Measurements from ENCODE around the gene APBA1. TPM values are rescaled to one million over a fixed set of nuclear protein-coding genes. Genes with fewer than 3 reads are reported as not detected.

APBA1 gene
- total RNA-seq, 1 experiment from 2014 or later: 0.34 TPM

- Mint-ChIP-seq H3K4me3 (ENCODE audit: unreplicated experiment) (no peak overlapping the region), H3K27me3 (ENCODE audit: insufficient read depth, unreplicated experiment) (no peaks in the 10 kb centered on the region), H3K36me3 (ENCODE audit: insufficient read depth, unreplicated experiment) (no peaks in the 10 kb centered on the region), H3K9me3 (ENCODE audit: unreplicated experiment) (no peaks in the 10 kb centered on the region), H3K27ac (ENCODE audit: unreplicated experiment) (no peak overlapping the region), H3K4me1 (ENCODE audit: low read depth, unreplicated experiment) (no peaks in the 10 kb centered on the region)
- no peak overlapping the region for H3K4me3 ChIP-seq (ENCODE audit: low read depth, low read length)
- no TSS peak for BruUV-seq (replicated peaks)
- TF ChIP-seq, protein P1, sequence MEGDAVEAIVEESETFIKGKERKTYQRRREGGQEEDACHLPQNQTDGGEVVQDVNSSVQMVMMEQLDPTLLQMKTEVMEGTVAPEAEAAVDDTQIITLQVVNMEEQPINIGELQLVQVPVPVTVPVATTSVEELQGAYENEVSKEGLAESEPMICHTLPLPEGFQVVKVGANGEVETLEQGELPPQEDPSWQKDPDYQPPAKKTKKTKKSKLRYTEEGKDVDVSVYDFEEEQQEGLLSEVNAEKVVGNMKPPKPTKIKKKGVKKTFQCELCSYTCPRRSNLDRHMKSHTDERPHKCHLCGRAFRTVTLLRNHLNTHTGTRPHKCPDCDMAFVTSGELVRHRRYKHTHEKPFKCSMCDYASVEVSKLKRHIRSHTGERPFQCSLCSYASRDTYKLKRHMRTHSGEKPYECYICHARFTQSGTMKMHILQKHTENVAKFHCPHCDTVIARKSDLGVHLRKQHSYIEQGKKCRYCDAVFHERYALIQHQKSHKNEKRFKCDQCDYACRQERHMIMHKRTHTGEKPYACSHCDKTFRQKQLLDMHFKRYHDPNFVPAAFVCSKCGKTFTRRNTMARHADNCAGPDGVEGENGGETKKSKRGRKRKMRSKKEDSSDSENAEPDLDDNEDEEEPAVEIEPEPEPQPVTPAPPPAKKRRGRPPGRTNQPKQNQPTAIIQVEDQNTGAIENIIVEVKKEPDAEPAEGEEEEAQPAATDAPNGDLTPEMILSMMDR (IDR thresholded peaks at IDR 0.05; ENCODE audit: insufficient read depth in 1 of 2, low read depth in 1 of 2, low read length in 1 of 2, severe bottlenecking in 1 of 2, unreplicated experiment in 1 of 2): no peak
- no peaks in the 10 kb centered on the region for H3K36me3 ChIP-seq (ENCODE audit: control insufficient read depth, insufficient read depth, low read length)
- POLR2A ChIA-PET: no interaction called here
- no peaks in the 10 kb centered on the region for H3K9me3 ChIP-seq
- DNase-seq: peak in 1 of 2 experiments; percentile 0
- H3K4me1 ChIP-seq: no peaks in the 10 kb centered on the region
- intact Hi-C loops (cut with micrococcal nuclease; ENCODE audit: unreplicated experiment): no loop called here
- CTCF ChIA-PET: no interaction called here
- no peaks in the 10 kb centered on the region for H3K27me3 ChIP-seq (replicated peaks; ENCODE audit: control insufficient read depth, insufficient read depth, low read length)
These were observed 125.9 kb downstream of the APBA1 start for GRCh38 chr9:69546265-69546664.

DNA sequence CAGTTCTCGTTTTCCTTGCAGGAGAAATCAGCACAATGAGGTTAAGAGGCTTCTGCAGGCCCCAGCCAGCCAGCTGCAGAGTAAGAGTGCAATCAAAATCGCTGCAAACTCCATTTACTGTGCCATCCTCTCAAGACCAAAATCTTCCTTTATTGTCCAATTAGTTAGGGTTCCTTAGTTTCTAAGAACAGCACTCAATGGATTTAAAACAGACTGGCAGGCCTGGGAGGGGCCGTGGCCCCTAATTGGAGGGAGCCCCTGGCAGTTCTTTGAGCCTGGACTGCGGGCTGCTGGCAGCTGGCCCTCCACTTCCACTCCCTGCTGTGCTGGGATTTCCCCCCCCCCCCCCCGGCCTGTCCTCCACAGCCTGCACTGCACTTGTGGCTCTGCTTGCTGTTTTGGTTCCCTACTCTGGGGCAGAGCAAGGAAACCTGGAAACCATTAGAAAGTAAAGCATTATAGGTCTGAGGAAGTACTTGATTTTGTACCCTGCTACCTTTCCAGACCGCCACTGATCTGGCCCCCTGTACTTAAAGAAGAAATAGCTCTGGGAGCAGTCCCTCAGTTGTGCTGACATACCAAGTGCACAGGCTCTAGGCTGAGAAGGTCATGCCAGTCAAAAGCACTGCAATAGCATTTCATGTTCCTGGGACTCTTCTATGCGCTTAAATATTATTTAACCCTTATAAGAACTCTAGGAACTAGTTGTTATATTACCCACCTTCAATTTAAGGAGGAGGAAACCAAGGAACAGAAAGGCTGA is 129.0 kb downstream of the APBA1 start:
- no peaks in the 10 kb centered on the region for H3K4me1 ChIP-seq
- H3K27me3 Mint-ChIP-seq (ENCODE audit: insufficient read depth, unreplicated experiment): peaks cover 5% of the 10 kb centered on the region
- H3K4me3 ChIP-seq (ENCODE audit: low read depth, low read length): no peak overlapping the region
- no peaks in the 10 kb centered on the region for H3K36me3 ChIP-seq (ENCODE audit: control insufficient read depth, insufficient read depth, low read length)
- TF ChIP-seq, protein P1 (IDR thresholded peaks at IDR 0.05; ENCODE audit: insufficient read depth in 1 of 2, low read depth in 1 of 2, low read length in 1 of 2, severe bottlenecking in 1 of 2, unreplicated experiment in 1 of 2): no peak
- BruUV-seq (replicated peaks): no TSS peak
- H3K4me3 Mint-ChIP-seq (ENCODE audit: unreplicated experiment): no peak overlapping the region
- H3K9me3 Mint-ChIP-seq (ENCODE audit: unreplicated experiment): no peaks in the 10 kb centered on the region
- intact Hi-C loops (cut with micrococcal nuclease; ENCODE audit: unreplicated experiment): no loop called here
- no peak overlapping the region for H3K27ac Mint-ChIP-seq (ENCODE audit: unreplicated experiment)
- no peak for DNase-seq
- ChIA-PET CTCF (no interaction called here), POLR2A (no interaction called here)
- no peaks in the 10 kb centered on the region for H3K36me3 Mint-ChIP-seq (ENCODE audit: insufficient read depth, unreplicated experiment)
- H3K27me3 ChIP-seq (replicated peaks; ENCODE audit: control insufficient read depth, insufficient read depth, low read length): no peaks in the 10 kb centered on the region
- no peaks in the 10 kb centered on the region for H3K4me1 Mint-ChIP-seq (ENCODE audit: low read depth, unreplicated experiment)
- no peaks in the 10 kb centered on the region for H3K9me3 ChIP-seq

DNA sequence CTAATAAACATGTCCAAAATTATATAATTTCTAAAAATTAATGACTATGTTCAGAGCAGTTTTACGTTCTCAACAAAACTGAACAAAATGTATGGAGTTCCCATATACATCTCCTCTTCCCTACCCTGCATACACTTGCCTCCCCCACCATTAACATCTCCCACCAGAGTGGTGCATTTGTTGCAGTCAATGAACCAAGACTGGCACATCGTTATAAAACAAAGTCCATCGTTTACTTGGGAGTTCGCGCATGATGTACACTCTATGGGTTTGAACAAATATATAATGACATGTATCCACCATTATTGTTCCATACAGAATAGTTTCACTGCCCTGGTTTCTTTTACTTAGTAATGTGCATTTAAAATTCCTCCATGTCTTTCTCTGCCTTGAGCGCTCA is 130.1 kb downstream of the APBA1 start:
- no peaks in the 10 kb centered on the region for H3K4me1 ChIP-seq
- H3K9me3 Mint-ChIP-seq (ENCODE audit: unreplicated experiment): no peaks in the 10 kb centered on the region
- H3K4me3 Mint-ChIP-seq (ENCODE audit: unreplicated experiment): no peak overlapping the region
- DNase-seq: no peak
- H3K4me3 ChIP-seq (ENCODE audit: low read depth, low read length): no peak overlapping the region
- H3K36me3 ChIP-seq (ENCODE audit: control insufficient read depth, insufficient read depth, low read length): no peaks in the 10 kb centered on the region
- no peak overlapping the region for H3K27ac Mint-ChIP-seq (ENCODE audit: unreplicated experiment)
- peaks cover 5% of the 10 kb centered on the region for H3K27me3 Mint-ChIP-seq (ENCODE audit: insufficient read depth, unreplicated experiment)
- ChIA-PET POLR2A (no interaction called here), CTCF (no interaction called here)
- intact Hi-C loops (cut with micrococcal nuclease; ENCODE audit: unreplicated experiment): no loop called here
- TF ChIP-seq, protein P1 (IDR thresholded peaks at IDR 0.05; ENCODE audit: insufficient read depth in 1 of 2, low read depth in 1 of 2, low read length in 1 of 2, severe bottlenecking in 1 of 2, unreplicated experiment in 1 of 2): no peak
- no peaks in the 10 kb centered on the region for H3K4me1 Mint-ChIP-seq (ENCODE audit: low read depth, unreplicated experiment)
- H3K9me3 ChIP-seq: no peaks in the 10 kb centered on the region
- no peaks in the 10 kb centered on the region for H3K27me3 ChIP-seq (replicated peaks; ENCODE audit: control insufficient read depth, insufficient read depth, low read length)
- no TSS peak for BruUV-seq (replicated peaks)
- H3K36me3 Mint-ChIP-seq (ENCODE audit: insufficient read depth, unreplicated experiment): no peaks in the 10 kb centered on the region
